Astrocyte (in vitro differentiated cells and primary cell): ENCODE measurements around the gene SDHAF2.

Experiments
- CTCF ChIP-seq: IDR thresholded peaks from 2 replicates; pipeline ENCODE4 v1.5.1; 2011; ENCODE audit warnings: low read depth, mild to moderate bottlenecking, inconsistent platforms, low read length, moderate library complexity; ENCODE audit not compliant: insufficient read depth
- EZH2 ChIP-seq: IDR thresholded peaks from 2 replicates; pipeline ENCODE4 v1.6.1; 2012; ENCODE audit warnings: mild to moderate bottlenecking, low read length, inconsistent platforms; ENCODE audit not compliant: insufficient read depth

GRCh38 chr11:61486779-61487178, 56.9 kb downstream of the SDHAF2 start:
- no peak for TF ChIP-seq CTCF
- no peak for TF ChIP-seq EZH2
